ENCODE measurements around the gene CYTH1.
"Not testable (repeated sequence)": the region's sequence is repeated elsewhere in the genome, so short reads cannot be mapped to it uniquely, and the experiment has no call there.

The CYTH1 gene

GRCh38 chr17:78785663-78786057, 3.6 kb upstream of the CYTH1 start:
- no peak for ATAC-seq

GRCh38 chr17:78785011-78785662, 3.1 kb upstream of the CYTH1 start:
- no peak for ATAC-seq

- ATAC-seq = no peak
These were observed 2.3 kb upstream of the CYTH1 start for GRCh38 chr17:78784352-78784751.

GRCh38 chr17:78783711-78784324, 1.7 kb upstream of the CYTH1 start:
- no peak for ATAC-seq

- peak; percentile 17 to 24 for ATAC-seq
These were observed 775 bp downstream of the CYTH1 start for GRCh38 chr17:78781104-78781892.

- no peak for ATAC-seq
These were observed 1.7 kb downstream of the CYTH1 start for GRCh38 chr17:78780335-78780734.

- ATAC-seq = peak; percentile 14 to 39
These were observed 2.2 kb downstream of the CYTH1 start for GRCh38 chr17:78779850-78780249.

GRCh38 chr17:78779286-78779651, 2.8 kb downstream of the CYTH1 start:
- ATAC-seq = not testable (repeated sequence)

GRCh38 chr17:78777881-78778280, 4.2 kb downstream of the CYTH1 start:
- ATAC-seq = peak in 1 of 2 donors; percentile 5

GRCh38 chr17:78774956-78775571, 7.0 kb downstream of the CYTH1 start:
- peak; percentile 61 to 62 for ATAC-seq

- no peak for ATAC-seq
These were observed 7.6 kb downstream of the CYTH1 start for GRCh38 chr17:78774453-78774852.

- ATAC-seq = peak; percentile 45 to 54
These were observed 10.2 kb downstream of the CYTH1 start for GRCh38 chr17:78771758-78772382.

GRCh38 chr17:78769196-78769773, 12.8 kb downstream of the CYTH1 start:
- peak in 1 of 2 donors; percentile 14 for ATAC-seq

GRCh38 chr17:78767806-78768205, 14.3 kb downstream of the CYTH1 start:
- no peak for ATAC-seq

GRCh38 chr17:78766743-78767294, 15.3 kb downstream of the CYTH1 start:
- no peak for ATAC-seq

GRCh38 chr17:78766225-78766624, 15.8 kb downstream of the CYTH1 start:
- ATAC-seq = no peak

GRCh38 chr17:78765821-78766220, 16.3 kb downstream of the CYTH1 start:
- no peak for ATAC-seq

GRCh38 chr17:78764871-78765270, 17.2 kb downstream of the CYTH1 start:
- no peak for ATAC-seq

- no peak for ATAC-seq
These were observed 18.5 kb downstream of the CYTH1 start for GRCh38 chr17:78763561-78763960.

- peak; percentile 33 to 48 for ATAC-seq
These were observed 20.2 kb downstream of the CYTH1 start for GRCh38 chr17:78761789-78762406.

GRCh38 chr17:78759969-78760352, 22.1 kb downstream of the CYTH1 start:
- ATAC-seq = no peak
